Activated naive CD8-positive, alpha-beta T cell treated with anti-CD3 and anti-CD28 coated beads, Interleukin-2, amount 50 U/mL, for 16 hours (primary cell): ENCODE data around the gene AGR3.

Source experiments
- DNase-seq: peaks from one replicate; pipeline ENCODE4 v3.0.0-alpha.2; 2020; ENCODE audit warnings: low read depth, low spot score

Gene AGR3

DNA sequence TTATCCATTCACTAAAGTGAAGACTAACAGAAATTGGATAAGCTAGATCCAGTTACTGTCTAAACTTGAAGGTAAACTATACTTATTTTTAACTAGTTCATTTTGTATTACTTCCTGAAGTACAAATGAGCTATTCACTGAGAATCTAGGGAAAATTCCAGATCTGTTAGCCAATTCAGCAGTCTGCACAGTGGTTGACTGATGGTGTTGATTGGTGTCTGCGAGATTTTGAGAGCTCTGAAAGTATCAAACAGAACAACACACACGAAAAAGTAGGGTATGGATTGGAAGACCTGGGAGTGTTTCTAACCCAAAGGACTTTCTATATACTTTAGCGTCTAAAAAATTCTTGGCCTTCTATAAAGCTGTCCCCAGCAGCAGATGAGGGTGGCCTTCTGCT lies 43.4 kb downstream of the AGR3 start:
- DNase-seq, result no peak

DNA sequence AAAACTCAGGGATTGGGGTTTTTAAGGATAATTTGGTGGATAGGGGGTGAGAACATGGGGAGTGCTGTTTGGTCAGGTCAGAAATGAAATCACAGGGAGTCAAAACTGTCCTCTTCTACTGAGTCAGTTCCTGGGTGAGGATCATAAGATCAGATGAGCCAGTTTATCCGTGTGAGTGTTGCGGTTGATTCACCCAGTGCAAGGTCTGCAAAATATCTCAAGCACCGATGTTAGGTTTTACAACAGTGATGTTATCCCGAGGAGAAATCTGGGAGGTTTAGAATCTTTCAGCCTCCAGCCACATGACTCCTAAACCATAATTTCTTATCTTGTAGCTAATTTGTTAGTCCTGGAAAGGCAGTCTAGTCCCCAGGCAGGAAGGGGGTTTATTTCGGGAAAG lies 45.3 kb downstream of the AGR3 start:
- DNase-seq, result no peak

DNA sequence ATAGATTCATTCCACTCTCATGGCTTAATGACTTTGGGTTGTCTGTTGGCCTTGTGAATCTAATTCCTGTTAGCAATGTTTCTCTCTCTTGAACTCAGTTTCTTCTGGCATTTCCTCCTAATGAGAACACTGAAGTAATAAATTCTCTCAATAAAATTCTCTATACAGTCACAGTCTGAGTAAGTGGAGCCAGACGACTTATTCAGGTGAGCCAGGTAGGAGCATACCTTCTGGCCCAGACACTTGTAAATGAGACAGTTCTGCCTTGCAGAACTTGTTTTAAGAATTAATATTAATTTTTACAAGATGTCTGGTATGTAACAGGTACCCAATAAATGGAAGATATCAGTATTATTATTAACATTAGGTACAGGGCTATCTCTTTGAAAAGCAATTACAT lies 48.4 kb downstream of the AGR3 start:
- no peak for DNase-seq

DNA sequence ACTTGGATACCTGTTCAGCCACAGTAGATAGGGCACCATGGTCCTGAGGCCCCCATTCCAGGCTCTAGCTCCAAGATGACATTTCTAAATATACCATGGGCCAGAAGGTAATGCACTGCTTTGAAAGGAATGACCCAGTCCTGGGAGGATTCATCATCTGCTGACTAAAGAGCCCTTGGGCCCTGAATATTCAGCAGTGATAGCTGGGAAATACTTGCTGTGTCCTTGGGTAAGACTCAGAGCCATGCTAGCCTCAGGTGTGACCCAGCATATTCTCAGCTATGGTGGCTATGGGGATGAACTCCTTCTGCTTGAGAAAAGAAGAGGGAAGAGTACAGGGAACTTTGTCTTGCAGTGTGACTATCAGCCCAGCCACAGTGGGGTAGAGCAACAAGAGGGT lies 55.7 kb downstream of the AGR3 start:
- no peak for DNase-seq

DNA sequence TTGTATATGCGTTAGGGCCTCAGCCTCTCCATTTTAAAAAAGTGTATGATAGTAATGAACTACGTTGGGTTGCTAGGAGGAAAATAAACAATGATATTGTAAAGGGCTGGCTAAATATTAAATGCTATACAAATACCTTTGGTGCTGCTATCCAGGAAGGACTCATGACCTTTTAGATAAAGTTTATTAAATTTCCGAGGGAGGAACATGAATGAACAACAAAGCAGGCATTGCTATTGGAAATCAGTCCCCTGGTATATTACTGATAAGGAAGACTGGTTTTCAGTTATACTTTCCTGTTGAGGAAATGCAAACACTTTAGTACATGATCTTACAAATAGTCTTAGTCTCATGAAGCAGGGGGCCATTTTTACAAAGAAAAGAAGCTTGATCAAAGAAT lies 59.8 kb downstream of the AGR3 start:
- DNase-seq, result no peak

DNA sequence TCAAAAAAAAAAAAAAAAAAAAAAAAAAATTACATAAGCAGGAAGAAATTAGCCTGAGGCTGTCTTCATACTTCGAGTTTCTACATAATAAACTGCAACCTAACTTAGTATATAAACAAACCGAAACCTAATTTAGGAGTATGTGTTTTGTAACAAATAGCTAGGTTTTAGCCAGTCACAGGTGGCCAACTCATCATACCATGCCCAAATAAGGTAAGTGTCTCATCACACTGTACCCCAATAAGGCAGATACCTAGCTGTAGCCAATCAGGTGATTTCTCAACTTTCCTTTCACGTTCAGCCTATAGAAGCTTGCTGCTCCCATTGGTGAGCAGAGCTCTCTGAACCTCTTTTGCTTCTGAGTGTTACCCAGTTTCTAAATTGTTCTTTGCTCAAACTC lies 63.1 kb downstream of the AGR3 start:
- DNase-seq, result no peak

DNA sequence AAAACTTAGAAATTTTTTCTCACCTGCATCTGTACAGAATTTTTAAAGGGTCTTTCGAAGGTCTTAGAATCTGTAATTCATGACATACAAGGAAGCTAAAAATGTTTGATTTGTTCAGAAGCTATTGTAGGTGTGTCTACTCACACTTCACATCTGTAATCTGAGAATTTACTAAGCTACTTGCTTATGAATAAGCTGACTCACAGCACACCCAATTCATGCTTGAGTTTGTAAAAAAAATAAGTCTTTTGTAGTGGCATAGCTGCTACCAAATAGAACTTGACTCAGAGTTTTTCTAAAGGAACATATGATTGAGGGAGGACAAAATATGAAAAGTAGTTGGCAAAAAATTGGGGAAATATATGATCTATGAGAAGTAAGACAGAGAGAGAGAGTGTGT lies 64.2 kb downstream of the AGR3 start:
- no peak for DNase-seq

DNA sequence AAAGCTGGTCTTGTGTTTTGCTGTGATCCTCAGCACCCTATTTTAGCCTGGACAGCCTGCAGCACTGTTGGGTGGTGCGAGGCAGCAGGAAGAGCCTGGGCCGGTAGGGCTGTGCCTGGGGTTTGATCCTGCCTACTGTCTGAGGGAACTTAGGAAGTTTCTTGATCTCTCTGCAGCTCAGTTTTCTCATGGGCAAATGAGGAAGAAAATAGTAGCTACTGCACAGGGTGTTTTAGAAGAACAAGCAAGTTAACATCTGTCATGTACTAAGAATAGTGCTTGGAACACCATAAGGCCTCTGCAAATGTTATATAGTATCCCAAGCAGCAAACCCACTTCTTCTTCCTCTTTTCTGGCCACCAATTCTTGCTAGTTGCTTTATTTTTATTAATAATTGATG lies 65.0 kb downstream of the AGR3 start:
- no peak for DNase-seq

DNA sequence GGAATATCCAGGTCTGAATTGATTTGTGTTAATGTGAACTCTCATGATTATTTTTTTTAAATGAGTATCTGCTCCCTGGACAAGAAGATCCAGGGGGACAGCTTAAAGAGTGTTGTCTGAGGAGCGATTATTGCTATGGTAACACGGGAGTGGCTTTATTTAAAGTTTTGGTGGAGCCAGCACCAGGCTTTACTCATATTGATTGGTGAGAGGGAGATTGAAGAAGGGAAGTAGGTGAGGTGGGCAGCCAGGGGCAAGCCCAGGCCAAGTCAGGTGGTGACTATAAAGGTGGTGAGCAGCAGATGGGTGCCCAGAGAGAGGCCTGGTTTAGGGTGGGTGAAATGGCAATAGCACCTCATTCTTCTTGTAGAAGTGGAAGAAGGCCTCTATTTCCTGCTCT lies 66.8 kb downstream of the AGR3 start:
- DNase-seq, result no peak

DNA sequence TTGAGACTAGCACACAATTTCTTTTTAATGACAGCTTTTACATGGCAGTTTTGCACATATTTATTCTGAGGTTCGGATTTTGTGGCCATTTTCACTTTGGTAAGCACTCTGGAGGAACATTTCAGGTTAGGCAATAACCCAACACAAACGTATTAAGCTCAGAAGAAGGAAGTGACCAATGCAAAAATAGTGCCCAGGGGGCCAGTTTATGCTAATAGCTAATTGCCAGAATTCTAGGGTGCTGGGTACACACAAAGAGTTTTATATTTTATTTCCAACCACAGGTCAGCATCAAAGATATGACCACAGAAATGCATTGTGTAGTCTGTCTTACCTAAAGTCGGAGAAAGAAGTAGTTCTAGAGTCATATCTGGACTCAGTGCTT lies 68.6 kb downstream of the AGR3 start:
- DNase-seq, result no peak

DNA sequence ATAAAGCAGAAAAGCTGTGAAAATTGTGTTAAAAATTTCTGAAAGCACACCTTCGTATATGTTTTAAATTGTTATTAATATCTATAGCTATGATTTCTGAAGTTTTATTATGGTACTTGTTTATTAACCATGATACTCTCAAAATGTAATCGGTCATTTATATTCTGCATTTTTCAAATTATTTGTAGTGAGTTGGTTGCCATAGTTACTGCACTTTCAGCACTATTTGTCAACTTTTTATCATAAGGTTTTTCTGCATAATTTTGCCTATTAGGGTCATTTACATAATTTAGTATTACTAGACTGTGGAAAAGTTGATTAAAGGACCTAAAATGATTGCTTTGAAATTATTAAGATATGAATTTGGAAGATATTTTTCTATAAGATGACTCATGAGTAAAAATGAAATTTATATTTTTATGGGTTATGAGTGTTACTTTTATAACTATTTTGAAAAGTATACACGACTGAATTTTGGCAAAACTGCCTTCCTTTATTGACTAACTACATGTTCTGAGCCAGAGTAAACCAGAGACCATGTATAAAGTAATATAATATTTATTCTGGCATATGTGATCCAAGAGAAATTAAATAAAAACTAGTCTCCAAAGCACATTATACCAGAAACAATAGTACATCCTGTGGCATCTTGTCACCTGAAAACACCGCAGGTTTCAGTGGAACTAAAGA lies 69.1 kb downstream of the AGR3 start:
- DNase-seq, result no peak

DNA sequence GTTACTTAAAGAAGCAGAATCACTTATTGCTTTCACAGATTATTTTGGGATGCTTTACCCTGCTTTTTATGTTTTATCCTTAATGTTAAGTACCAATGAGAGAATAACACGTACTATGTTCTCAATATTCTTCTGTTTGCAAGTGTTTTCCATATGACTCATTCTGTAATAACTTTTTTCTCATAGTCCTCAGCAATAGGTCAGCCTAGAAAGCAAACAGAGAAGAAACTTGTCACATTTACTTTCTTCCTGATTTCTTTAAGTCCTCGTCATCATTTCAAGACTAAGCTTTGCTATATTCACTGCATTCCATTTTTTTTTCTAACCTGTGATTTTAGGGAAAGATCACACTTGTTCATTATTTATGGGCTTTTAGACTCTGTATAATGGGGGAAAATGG lies 70.2 kb downstream of the AGR3 start:
- no peak for DNase-seq

DNA sequence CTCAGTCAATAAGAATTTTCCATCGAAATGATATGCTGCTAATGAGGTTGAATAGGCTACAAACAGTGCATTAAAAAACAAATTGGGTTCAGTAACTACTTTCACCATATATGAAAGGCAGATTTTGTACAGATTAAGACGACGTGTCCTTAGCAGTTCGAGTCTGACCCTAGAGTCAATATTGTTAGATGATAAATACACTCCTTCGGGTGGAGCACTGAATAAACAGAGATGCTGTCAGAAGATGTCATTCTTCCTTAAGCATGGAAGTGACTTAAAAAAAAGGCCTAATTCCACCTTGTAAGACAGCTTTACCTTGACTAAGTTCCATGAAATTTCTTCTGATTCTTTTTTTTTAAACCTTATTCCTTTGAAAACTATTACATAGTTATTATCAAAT lies 71.2 kb downstream of the AGR3 start:
- no peak for DNase-seq

DNA sequence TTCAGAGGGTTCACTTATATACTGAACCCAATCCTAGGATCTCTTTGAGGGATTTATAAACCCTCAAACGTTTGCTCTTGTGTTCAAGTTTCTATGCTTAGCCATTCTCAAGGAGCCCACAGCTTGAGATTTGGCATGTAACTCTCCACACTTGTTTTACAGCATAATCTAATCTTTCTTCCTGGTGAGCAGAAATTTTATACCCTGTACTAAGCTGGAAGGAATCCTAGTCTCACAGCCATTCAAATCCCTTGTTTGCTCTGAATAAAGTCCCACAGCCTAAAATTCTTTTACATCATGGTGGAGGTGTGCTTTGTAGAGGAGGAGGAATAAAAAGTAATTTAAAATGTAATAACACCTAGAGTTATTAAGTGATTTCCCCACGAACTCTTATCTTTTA lies 71.7 kb downstream of the AGR3 start:
- no peak for DNase-seq
